MCF 10A (cell line): Measurements from ENCODE around the gene DACT3. TPM values are rescaled to one million over a fixed set of nuclear protein-coding genes. Genes with fewer than 3 reads are reported as not detected.

Experiments
- BruUV-seq: library from RNA; stranded (reverse); fragments of 400-500 nt; replicated peaks from 2 replicates; lab custom pipeline; 2021; lab: Mats Ljungman, UMichigan
- CTCF ChIA-PET: fragments of 300-600 bp; sonication (Branson Sonifier 250); formaldehyde crosslinking; extraction: SDS; loops from one replicate; lab custom pipeline; 2021; ENCODE audit warnings: antibody characterized with exemption, inconsistent platforms; lab: Yijun Ruan, JAX
- POLR2A ChIA-PET: fragments of 300-600, 350-650 bp; sonication (Branson Sonifier 250); formaldehyde crosslinking; extraction: SDS; loops from one replicate; lab custom pipeline; 2020; ENCODE audit warnings: antibody characterized with exemption, inconsistent platforms; lab: Yijun Ruan, JAX
- DNase-seq: peaks from one replicate; pipeline ENCODE4 v3.0.0-alpha.2; 2018; ENCODE audit not compliant: unreplicated experiment
- H3K27ac Mint-ChIP-seq: one replicate; pipeline ENCODE4 v1.8.0; 2022; ENCODE audit warnings: mild to moderate bottlenecking, low read depth, mixed read lengths; ENCODE audit not compliant: unreplicated experiment
- H3K27me3 Mint-ChIP-seq: one replicate; pipeline ENCODE4 v1.8.0; 2022; ENCODE audit warnings: mixed read lengths; ENCODE audit not compliant: insufficient read depth, unreplicated experiment
- H3K36me3 Mint-ChIP-seq: one replicate; pipeline ENCODE4 v1.8.0; 2022; ENCODE audit warnings: mild to moderate bottlenecking, moderate library complexity, mixed read lengths; ENCODE audit not compliant: insufficient read depth, unreplicated experiment
- H3K4me1 Mint-ChIP-seq: one replicate; pipeline ENCODE4 v1.8.0; 2022; ENCODE audit warnings: mixed read lengths; ENCODE audit not compliant: insufficient read depth, unreplicated experiment
- H3K4me3 Mint-ChIP-seq: one replicate; pipeline ENCODE4 v1.8.0; 2022; ENCODE audit warnings: mild to moderate bottlenecking, moderate library complexity, mixed read lengths; ENCODE audit not compliant: unreplicated experiment
- H3K9me3 Mint-ChIP-seq: one replicate; pipeline ENCODE4 v1.8.0; 2022; ENCODE audit warnings: mixed read lengths; ENCODE audit not compliant: unreplicated experiment
- CTCF ChIP-seq: fragments of 200-600 bp; IDR thresholded peaks from one replicate; pipeline ENCODE4 v1.8.0; 2022; ENCODE audit warnings: antibody characterized with exemption, mild to moderate bottlenecking; ENCODE audit not compliant: unreplicated experiment
- intact Hi-C: fragments of 100-400 bp; cut with micrococcal nuclease; formaldehyde crosslinking; loops from 2 replicates; pipeline ENCODE4 v1.14.1; 2022
- total RNA-seq: library from RNA; stranded (reverse); gene quantifications from 2 replicates; pipeline ENCODE4 v1.2.3, GENCODE V29; 2022

Gene DACT3
- total RNA-seq, 1 experiment from 2014 or later: 0.09 TPM

- ChIA-PET POLR2A (interaction anchor here (1.0 to 2.6 kb wide), 3 partner anchors 12 to 47 kb away, joined by 6 to 23 read pairs (median 10); partner anchors contain the start of genes CALM3 and DACT3), CTCF (interaction anchor here (0.6 to 7.7 kb wide), 25 partner anchors 8 to 1750 kb away, joined by 3 to 101 read pairs (median 4); partner anchors contain the start of gene DACT3)
- DNase-seq: peak; percentile 80
- H3K4me1 Mint-ChIP-seq: peaks cover 7% of the 10 kb centered on the region
- peak; percentile 82 for TF ChIP-seq CTCF
- intact Hi-C loops: loop anchor here (1.0 kb wide), 1 partner anchor 48 kb away; no protein-coding TSS in a partner anchor
- no peak overlapping the region for H3K27ac Mint-ChIP-seq
- H3K27me3 Mint-ChIP-seq: no peaks in the 10 kb centered on the region
- no TSS peak for BruUV-seq
- H3K4me3 Mint-ChIP-seq: no peak overlapping the region
- H3K36me3 Mint-ChIP-seq: peaks cover 12% of the 10 kb centered on the region
- H3K9me3 Mint-ChIP-seq: no peaks in the 10 kb centered on the region
These were observed 46.8 kb downstream of the DACT3 start for GRCh38 chr19:46614114-46614722.

- ChIA-PET POLR2A (interaction anchor here (1.0 to 2.6 kb wide), 3 partner anchors 12 to 48 kb away, joined by 6 to 23 read pairs (median 10); partner anchors contain the start of genes CALM3 and DACT3), CTCF (interaction anchor here (0.6 to 7.7 kb wide), 21 partner anchors 8 to 1751 kb away, joined by 3 to 101 read pairs (median 3); partner anchors contain the start of gene DACT3)
- H3K27ac Mint-ChIP-seq: no peak overlapping the region
- TF ChIP-seq CTCF: no peak
- peaks cover 19% of the 10 kb centered on the region for H3K36me3 Mint-ChIP-seq
- no TSS peak for BruUV-seq
- no peak overlapping the region for H3K4me3 Mint-ChIP-seq
- intact Hi-C loops: no loop called here
- H3K27me3 Mint-ChIP-seq: no peaks in the 10 kb centered on the region
- H3K9me3 Mint-ChIP-seq: no peaks in the 10 kb centered on the region
- H3K4me1 Mint-ChIP-seq: peaks cover 7% of the 10 kb centered on the region
- no peak for DNase-seq
These were observed 47.5 kb downstream of the DACT3 start for GRCh38 chr19:46613525-46613924.

- Mint-ChIP-seq H3K4me1 (peaks cover 3% of the 10 kb centered on the region), H3K9me3 (no peaks in the 10 kb centered on the region), H3K27ac (no peak overlapping the region), H3K4me3 (no peak overlapping the region), H3K27me3 (no peaks in the 10 kb centered on the region), H3K36me3 (peaks cover 35% of the 10 kb centered on the region)
- no peak for TF ChIP-seq CTCF
- POLR2A ChIA-PET: interaction anchor here (0.9 to 2.5 kb wide), 7 partner anchors 10 to 143 kb away, joined by 3 to 16 read pairs (median 3); partner anchors contain the start of genes CALM3 and DACT3
- BruUV-seq: no TSS peak
- intact Hi-C loops: no loop called here
- CTCF ChIA-PET: interaction anchor here (0.6 to 7.7 kb wide), 6 partner anchors 11 to 644 kb away, joined by 3 to 75 read pairs (median 3); no protein-coding TSS in a partner anchor
- DNase-seq: no peak
These were observed 49.2 kb downstream of the DACT3 start for GRCh38 chr19:46611776-46612175.
